Fibroblast of skin of abdomen (primary cell): ENCODE measurements around the gene RNASE1.

Experiments
- DNase-seq: peaks from one replicate; pipeline ENCODE4 v3.0.0-alpha.2; 2013

Gene RNASE1

DNA sequence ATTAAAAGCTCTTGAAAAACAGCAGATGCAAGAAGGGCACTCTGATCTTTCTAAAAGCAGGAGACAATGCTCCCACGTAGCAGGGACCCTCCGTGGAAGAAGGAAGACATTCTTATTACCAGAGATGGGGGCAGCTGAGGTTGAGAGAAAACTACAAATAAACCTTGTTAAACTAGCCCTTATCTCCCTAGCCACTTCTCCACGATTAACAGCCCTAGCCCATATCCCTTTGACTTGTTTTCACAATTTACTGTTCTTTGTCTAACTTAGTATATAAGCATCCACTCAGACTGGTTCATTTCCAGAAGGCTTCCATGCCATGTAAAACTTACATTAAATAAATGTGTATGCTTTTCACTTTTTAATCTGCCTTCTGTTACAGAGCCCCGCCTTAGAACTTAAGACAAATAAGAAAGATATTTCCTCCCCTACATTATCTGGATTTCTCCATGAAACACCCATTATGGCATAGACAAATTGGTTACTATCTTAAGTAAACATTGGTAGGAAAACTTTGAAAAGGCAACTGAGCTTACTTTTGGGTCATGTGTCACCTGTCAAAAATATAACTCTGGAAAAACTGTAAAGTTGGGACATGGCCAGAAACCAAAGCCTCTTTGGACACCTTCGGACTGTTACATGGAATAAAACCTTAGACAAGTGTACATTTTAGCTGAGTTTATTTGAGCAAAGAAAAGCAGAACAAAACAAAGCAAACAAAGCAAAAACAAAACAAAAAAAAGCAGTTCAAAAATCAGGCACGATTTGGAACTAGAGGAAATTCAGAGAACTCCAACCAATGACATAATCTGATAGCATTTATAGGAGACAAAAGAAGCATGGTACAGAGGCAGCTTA lies 4.9 kb upstream of the RNASE1 start:
- no peak for DNase-seq

- no peak for DNase-seq
These were observed 2.8 kb upstream of the RNASE1 start for GRCh38 chr14:20805485-20805884.

GRCh38 chr14:20803223-20803622 lies 579 bp upstream of the RNASE1 start:
- no peak for DNase-seq

- no peak for DNase-seq
These were observed 918 bp downstream of the RNASE1 start for GRCh38 chr14:20801726-20802125.

DNA sequence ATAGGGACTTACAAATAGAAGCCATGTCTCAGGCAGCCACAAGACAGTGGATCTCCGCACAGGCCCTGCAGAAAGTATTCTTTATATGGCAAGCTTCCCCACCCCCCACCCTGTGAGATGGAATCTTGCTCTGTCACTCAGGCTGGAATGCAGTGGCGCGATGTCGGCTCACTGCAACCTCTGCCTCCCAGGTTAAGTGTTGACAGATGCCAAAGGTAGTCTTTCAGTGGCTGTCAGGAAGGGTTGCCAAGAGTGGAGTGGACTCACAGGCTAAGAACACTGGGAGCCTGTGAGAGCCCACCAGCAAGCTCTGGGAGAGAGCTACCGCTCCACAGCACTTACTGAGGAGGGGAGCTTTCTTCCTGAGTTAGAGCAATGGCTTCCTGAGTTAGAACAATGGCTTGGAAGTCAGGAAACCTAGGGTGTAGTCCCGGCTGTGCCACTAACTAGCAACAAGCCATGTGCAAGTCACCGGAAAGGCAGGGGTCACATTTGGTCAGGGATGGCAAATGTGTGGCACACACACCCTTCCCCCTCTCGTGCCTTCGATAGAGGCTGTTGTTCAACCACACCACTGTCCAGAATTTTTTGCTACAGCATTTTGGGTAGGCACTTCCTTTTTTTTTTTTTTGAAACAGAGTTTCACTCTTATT lies 2.6 kb downstream of the RNASE1 start:
- DNase-seq: peak; percentile 11

GRCh38 chr14:20799456-20799891 lies 3.2 kb downstream of the RNASE1 start:
- DNase-seq: no peak

DNA sequence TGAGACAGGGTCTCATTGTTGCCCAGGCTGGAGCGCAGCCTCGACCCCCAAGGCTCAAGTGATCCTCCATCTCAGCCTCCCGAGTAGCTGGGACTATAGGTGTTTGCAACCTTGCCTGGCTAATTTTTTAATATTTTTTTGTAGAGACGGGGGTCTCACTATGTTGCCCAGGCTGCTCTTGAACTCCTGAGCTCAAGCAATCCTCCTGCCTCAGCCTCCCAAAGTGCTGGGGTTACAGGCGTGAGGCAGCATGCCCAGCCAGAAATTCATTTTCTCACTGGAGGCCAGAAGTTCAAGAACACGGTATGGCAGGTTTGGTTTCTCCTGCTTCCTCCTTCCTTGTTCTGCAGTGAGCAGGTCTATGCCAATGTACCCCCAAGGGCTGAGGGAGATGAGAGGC lies 3.7 kb downstream of the RNASE1 start:
- DNase-seq: no peak

- DNase-seq: no peak
These were observed 4.3 kb downstream of the RNASE1 start for GRCh38 chr14:20798318-20798717.

GRCh38 chr14:20797164-20797563 lies 5.5 kb downstream of the RNASE1 start:
- DNase-seq: no peak

DNA sequence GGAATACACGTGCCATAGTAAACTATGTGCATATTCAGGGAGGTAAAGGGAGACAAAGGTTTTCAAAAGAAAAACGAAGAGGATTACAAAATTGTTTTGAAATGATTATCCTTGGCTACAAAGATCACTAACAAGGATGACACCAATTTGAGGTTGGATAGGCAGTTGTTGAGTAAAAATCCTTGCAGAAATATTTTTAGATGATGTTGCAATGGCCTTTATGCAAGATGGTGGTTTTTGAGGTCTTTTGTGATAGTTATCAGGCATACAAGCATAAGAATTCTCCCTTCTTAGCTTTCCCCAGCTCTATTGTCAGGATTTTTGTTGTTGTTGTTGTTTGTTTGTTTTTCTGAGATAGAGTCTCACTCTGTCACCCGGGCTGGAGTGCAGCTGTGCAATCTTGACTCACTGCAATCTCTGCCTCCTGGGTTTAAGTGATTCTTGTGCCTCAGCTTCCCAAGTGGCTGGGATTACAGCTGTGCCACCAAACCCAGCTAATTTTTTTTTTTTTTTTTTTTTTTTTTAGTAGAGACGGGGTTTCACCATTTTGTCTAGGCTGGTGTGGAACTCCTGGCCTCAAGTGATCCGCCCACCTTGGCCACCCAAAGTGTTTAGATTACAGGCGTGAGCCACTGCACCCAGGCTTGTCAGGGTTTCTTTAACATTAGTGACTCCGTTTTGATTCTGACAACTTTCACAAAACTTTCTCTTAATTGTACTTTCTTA lies 7.8 kb downstream of the RNASE1 start:
- no peak for DNase-seq

- no peak for DNase-seq
These were observed 10.1 kb downstream of the RNASE1 start for GRCh38 chr14:20792556-20792955.

DNA sequence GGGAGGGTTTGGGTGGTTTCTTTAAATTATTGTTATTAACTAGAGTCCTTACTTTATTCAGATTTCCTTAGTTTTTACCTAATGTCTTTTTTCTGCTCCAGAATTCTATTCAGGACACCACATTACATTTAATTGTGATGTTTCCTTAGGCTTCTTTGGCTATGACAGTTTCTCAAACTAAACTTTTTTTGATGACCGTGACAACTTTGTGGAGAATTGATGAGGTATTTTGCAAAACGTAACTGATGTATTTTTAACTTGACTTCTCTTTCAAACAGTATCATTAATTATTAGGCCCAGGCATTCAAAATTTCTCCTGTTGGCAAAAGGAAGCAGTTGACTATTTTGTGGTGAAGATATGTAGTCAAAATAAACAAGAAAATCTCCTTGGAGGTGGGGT lies 11.0 kb downstream of the RNASE1 start:
- DNase-seq: no peak

DNA sequence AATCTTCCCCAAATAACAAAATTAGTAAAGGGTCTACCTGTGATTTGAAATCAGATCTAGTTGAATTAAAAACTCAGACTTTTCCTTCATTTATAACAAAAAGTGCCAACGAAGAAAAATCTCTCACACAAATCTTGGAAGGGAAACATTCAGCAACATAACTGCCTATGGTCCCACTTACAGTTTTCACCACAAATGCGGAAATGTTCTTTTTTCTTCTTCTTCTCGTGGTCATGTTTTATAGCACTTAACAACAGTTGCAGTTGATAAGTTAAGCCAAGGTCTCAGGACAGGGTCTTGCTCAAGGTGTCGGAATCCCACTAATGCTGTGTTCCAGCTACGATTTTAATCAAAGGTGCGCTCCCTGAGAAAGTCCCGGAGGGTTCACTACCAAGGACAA lies 11.5 kb downstream of the RNASE1 start:
- DNase-seq: no peak

GRCh38 chr14:20790464-20791116 lies 12.1 kb downstream of the RNASE1 start:
- DNase-seq: no peak

GRCh38 chr14:20789230-20789813 lies 13.3 kb downstream of the RNASE1 start:
- no peak for DNase-seq

GRCh38 chr14:20787025-20787424 lies 15.6 kb downstream of the RNASE1 start:
- DNase-seq: no peak

DNA sequence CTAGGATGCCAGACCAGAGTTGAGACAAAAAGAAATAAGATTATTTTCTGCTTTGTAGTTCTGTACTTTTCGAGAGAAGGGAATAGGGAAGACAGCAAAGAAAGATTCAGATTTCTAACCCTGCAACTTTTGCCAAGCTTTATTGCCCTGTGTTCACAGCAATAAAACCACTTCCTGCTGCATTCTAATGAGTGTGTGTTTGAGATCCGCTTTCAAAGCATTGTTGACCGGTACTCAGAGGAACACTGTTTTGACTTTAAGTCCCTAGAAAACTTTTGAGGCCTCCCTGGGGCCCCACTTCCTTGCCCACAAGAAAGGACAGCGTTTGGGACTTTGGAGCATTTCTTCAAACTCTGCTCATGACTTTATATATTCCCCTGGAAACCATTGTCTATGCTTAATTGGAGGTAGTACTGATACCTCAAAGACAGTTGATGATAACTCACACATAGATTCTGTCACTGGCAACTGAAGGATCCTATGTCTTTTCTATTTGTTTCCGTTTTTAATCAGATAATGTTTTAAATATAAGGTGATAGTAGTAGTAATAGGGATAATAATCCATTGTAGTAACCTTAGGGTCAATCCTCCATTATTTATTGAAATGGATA lies 20.3 kb downstream of the RNASE1 start:
- DNase-seq: no peak

- DNase-seq: no peak
These were observed 20.8 kb downstream of the RNASE1 start for GRCh38 chr14:20781803-20782202.

GRCh38 chr14:20775901-20776300 lies 26.7 kb downstream of the RNASE1 start:
- no peak for DNase-seq

- no peak for DNase-seq
These were observed 27.6 kb downstream of the RNASE1 start for GRCh38 chr14:20775043-20775442.

GRCh38 chr14:20774258-20774824 lies 28.3 kb downstream of the RNASE1 start:
- no peak for DNase-seq

GRCh38 chr14:20772650-20773049 lies 30.0 kb downstream of the RNASE1 start:
- DNase-seq: no peak
